ENCODE data around the gene SHANK3.
A peak's percentile ranks its signal among the peaks of the same experiment; 100 is the strongest.
"Not testable (repeated sequence)": the region's sequence is repeated elsewhere in the genome, so short reads cannot be mapped to it uniquely, and the experiment has no call there.

SHANK3 gene

GRCh38 chr22:50672471-50673230, at the start of gene SHANK3:
Gene SHANK3, plus strand, starts transcription at chr22:50672823.
- no peak for FAIRE-seq

- no peak for FAIRE-seq
These were observed 48.1 kb upstream of the SHANK3 start for GRCh38 chr22:50624347-50625130.

GRCh38 chr22:50625131-50625567, 47.5 kb upstream of the SHANK3 start:
- FAIRE-seq: no peak

GRCh38 chr22:50625568-50626313, 46.9 kb upstream of the SHANK3 start:
- FAIRE-seq: no peak

- FAIRE-seq: no peak
These were observed 46.2 kb upstream of the SHANK3 start for GRCh38 chr22:50626314-50626849.

- FAIRE-seq: no peak
These were observed 45.6 kb upstream of the SHANK3 start for GRCh38 chr22:50626850-50627641.

GRCh38 chr22:50627642-50628542, 44.7 kb upstream of the SHANK3 start, which contains the start of gene ARSA:
Gene ARSA, minus strand, starts transcription at chr22:50628152. Its CDS starts 373 bp downstream, at chr22:50627779.
- no peak for FAIRE-seq

- no peak for FAIRE-seq
These were observed 44.0 kb upstream of the SHANK3 start for GRCh38 chr22:50628543-50629134.

- FAIRE-seq: no peak
These were observed 42.2 kb upstream of the SHANK3 start for GRCh38 chr22:50630376-50630775.

GRCh38 chr22:50633086-50633485, 39.5 kb upstream of the SHANK3 start:
- FAIRE-seq: no peak

- FAIRE-seq: no peak
These were observed 38.9 kb upstream of the SHANK3 start for GRCh38 chr22:50633771-50634170.

- FAIRE-seq: no peak
These were observed 37.0 kb upstream of the SHANK3 start for GRCh38 chr22:50635591-50635990.

GRCh38 chr22:50640296-50640695, 32.3 kb upstream of the SHANK3 start:
- FAIRE-seq: not testable (repeated sequence)

GRCh38 chr22:50640857-50641647, 31.6 kb upstream of the SHANK3 start:
- FAIRE-seq: no peak

- FAIRE-seq: no peak
These were observed 30.7 kb upstream of the SHANK3 start for GRCh38 chr22:50641696-50642607.

GRCh38 chr22:50643021-50643820, 29.4 kb upstream of the SHANK3 start:
- not testable (repeated sequence) for FAIRE-seq

GRCh38 chr22:50643821-50644101, 28.9 kb upstream of the SHANK3 start:
- FAIRE-seq: peak; percentile 86

GRCh38 chr22:50653256-50653655, 19.4 kb upstream of the SHANK3 start:
- no peak for FAIRE-seq

Measured in endometrium (tissue), 2 donors.